ENCODE data around the gene ASPRV1.
A peak's percentile ranks its signal among the peaks of the same experiment; 100 is the strongest.
"Not testable (repeated sequence)": the region's sequence is repeated elsewhere in the genome, so short reads cannot be mapped to it uniquely, and the experiment has no call there.

ASPRV1 gene

GRCh38 chr2:69961496-69961895 lies at the start of gene ASPRV1:
Gene ASPRV1, minus strand, starts transcription at chr2:69961631. Its CDS starts 195 bp downstream, at chr2:69961436.
- DNase-seq (ENCODE audit: low spot score), result no peak

DNA sequence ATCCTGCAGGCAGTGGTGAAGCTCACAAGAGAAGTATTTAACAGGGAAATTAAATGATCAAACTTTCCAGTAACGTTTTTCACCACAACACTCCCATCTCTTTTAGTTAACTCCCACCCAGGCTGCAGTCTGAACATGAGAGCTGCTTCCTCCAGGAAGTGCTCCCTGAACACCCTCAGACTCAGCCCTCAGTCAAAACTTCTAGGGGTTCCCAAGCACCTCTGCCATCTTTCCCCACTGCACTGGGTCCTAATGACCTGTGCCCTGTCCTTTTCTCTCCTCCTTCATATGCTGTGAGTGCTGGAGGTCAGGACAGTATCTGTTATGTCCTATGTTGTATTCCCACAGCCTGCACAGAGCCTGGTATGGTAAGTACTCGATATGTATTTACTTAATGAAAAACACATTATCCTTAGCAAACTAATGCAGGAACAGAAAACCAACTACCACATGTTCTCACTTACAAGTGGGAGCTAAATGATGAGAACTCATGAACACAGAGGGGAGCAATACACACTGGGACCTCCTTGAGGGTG lies 49.2 kb upstream of the ASPRV1 start:
- no peak for DNase-seq (ENCODE audit: low spot score)

DNA sequence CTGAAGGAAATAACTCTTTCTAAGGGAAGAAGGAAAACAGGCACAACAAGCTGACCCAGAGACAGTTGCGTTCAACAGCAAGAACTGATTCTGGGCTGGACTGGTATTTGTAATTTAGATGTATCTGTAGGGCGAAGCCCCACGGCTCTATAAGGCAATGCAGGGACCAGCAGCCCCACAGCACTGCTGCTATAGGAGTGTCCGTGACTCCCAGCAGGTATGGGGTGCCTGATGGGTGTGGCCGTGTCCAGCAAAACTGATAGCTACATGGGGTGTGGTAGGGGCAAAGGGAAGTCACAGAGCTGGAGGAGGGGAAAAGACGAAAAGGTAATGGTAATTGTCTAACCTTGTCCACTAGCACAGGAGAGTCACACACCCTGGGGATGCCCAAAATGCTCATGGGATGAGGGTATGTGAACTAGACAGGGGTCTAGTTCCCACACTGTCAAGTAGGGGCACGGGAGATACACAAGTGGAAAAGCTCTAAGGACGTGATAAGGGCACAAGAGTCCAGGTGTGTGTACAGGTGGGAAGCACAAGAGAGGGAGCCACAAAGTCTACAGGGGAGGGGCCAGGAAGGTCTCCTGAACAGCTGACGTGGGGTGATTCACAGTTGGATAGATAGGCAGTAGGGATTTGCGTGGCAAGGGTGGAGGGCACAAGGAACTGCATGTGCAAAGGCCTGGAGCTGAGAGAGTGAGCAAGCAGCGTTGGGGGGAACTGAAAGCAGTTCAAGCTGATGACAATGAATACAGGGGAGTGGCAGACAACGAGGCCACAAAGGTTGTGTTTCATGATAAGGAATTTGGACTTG lies 48.5 kb upstream of the ASPRV1 start:
- no peak for DNase-seq (ENCODE audit: low spot score)

GRCh38 chr2:70008290-70008689 lies 46.9 kb upstream of the ASPRV1 start:
- no peak for DNase-seq (ENCODE audit: low spot score)

GRCh38 chr2:70007151-70007550 lies 45.7 kb upstream of the ASPRV1 start:
- no peak for DNase-seq (ENCODE audit: low spot score)

DNA sequence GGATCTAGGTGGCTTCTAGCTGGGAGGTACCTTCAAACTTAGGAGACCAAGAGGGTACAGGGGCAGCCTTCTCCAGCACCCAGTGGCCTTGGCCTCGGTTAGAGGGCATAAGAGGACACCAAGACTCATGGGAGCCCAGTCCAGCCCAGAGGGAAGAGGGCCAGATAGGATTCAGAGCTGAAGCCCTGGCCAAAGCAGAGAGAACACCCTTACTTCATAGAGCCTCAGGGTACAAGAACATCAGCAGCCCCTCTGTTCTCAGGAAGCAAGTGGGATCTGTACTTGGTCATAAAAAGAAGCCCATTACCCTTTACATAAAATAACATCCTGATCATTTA lies 45.0 kb upstream of the ASPRV1 start:
- DNase-seq (ENCODE audit: low spot score), result no peak

GRCh38 chr2:70005752-70006446 lies 44.5 kb upstream of the ASPRV1 start:
- no peak for DNase-seq (ENCODE audit: low spot score)

GRCh38 chr2:70005216-70005615 lies 43.8 kb upstream of the ASPRV1 start:
- DNase-seq (ENCODE audit: low spot score), result no peak

GRCh38 chr2:70003093-70003830 lies 41.8 kb upstream of the ASPRV1 start:
- DNase-seq (ENCODE audit: low spot score), result no peak

DNA sequence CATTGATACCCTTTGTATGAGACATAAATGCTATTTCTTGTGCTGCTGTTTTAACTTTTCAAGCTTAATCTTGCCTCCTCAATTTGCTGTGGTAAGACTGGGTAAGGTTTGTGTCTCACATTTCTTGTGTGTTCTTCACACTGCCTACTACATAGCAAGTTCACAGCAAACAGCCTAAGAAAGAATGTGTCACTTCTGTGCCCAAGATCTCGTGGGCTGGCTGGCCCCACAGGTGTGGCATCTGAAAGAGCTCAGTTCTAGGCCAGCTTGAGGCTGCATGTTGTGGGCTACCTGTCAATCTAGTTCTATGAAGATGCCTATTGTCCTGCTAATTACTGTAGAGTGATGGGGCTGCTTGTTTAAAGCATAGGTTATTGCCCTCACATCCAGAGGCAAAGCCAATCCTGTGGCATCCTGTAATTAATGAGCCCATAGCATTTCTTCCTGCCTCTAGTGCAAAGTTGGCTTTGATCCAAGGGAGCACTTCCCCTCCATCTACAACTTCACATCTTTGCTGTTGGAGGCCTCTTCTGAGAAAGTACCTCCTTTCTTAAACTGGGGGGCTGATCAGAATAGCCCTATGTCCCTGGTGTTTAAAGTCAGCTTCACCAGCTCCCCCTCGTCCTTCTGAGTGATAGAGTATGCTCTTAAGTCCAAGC lies 40.9 kb upstream of the ASPRV1 start:
- DNase-seq (ENCODE audit: low spot score), result no peak

- not testable (repeated sequence) for DNase-seq (ENCODE audit: low spot score)
Measured at GRCh38 chr2:70000529-70000928, 39.1 kb upstream of the ASPRV1 start.

DNA sequence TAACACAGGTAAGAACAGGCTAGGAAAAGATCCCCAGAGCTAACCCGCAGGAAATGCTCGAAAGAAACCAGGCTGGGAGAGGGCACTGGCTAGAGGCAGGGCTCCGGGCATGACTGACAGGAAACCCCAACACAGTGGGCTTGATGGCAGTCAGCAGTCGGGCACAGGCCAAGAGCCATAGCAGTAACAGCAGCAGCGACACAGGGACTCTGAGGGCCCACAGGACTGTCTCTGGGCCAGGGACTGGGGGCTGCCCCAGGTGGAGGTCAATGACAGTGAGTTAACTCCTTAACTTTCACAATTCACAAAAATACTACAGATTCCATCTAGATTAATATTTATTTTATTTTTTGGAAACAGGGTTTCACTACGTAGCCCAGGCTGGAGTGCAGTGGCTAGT lies 37.3 kb upstream of the ASPRV1 start:
- DNase-seq (ENCODE audit: low spot score), result no peak

DNA sequence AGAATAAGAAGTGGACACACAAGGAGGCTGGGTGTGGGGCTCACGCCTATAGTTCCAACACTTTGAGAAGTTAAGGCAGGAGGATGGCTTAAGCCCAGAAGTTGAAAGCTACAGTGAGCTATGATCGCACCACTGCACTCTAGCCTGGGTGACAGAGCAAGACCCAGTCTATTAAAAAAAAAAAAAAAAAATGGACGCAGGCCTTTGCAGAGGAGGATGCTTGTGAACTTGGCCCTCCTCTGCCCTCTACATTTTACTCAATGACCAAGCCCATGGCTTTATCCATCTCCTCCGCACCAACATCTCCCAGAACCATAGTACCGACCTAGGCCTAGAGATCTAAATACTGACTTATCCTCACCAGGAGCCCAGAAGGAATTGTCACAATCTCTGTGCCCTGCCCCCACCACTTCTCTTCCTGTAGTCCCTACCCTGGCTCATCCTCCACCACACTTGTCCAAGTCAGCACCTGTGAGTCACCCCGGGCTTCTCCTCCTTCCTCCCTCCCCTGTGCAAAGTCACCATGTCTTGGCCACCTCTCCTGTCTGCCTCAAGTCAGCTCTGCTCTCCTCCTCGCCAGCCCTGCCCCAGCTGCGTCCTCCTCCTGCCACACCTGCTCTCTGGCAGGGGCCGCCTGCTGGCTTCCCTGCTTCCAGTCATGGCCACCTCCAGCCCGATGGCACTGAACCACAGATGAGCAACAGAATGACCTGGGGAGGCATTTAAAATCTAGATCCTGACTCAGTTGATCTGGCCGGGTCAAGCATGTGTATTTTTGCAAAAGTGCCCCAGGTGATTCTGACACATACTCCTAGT lies 35.8 kb upstream of the ASPRV1 start:
- no peak for DNase-seq (ENCODE audit: low spot score)

DNA sequence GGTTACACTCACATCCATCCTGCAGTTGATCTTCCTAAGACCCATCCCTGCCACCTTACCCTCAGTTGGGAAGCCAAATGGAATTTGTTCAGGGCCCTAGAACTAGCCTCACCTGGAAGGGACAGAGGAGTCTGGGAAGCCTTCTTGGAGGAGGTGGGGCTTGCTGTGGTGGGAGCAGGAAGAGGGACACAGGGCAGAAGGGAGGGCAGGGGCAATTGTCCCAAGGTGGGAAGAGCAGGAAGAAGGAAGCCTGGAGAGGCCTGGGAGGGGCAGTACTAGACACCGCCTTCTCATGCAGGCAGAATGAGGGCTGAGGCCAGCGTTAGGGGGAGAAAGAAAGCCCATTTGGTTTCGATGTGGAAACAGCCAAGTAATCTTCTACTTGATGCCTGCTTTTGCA lies 34.1 kb upstream of the ASPRV1 start:
- no peak for DNase-seq (ENCODE audit: low spot score)

DNA sequence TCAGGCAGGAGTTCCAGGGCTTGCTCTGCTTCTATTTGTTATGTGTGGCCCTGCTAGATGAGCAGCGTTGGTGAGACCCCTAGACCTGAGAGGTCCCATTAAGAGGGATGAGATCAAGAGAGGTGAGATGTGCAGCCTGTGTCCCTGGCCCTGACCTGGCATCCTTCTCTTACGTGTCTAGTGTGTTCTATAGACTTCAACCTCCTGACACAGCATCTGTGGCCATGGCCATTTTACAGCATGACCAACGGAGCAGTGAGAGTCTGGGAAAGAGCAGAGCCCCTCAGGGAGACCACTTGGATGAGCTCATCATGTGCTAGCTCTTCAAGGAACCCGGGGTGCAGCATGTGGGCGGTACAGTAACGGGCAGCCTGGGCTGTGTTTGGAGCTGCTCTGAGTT lies 32.7 kb upstream of the ASPRV1 start:
- peak; percentile 6 for DNase-seq (ENCODE audit: low spot score)

DNA sequence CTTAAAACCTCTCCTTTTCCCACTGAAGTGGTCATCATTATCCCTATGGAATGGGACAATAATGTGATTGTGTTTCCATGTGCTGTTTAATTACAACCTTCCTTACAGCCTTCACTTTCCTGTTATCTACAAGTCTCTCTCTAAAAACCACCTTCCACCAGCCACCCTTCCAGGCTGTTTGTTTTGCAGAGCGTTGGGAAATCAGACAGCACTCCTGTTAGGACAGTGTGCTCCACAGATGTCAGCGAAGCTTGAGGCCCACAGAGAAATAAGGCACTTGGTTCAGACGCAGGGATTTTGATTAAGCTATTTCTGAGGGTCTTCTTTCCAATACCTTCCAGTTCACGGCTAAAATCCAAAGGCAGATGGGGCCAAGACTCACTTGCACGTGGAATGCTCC lies 32.3 kb upstream of the ASPRV1 start:
- no peak for DNase-seq (ENCODE audit: low spot score)

DNA sequence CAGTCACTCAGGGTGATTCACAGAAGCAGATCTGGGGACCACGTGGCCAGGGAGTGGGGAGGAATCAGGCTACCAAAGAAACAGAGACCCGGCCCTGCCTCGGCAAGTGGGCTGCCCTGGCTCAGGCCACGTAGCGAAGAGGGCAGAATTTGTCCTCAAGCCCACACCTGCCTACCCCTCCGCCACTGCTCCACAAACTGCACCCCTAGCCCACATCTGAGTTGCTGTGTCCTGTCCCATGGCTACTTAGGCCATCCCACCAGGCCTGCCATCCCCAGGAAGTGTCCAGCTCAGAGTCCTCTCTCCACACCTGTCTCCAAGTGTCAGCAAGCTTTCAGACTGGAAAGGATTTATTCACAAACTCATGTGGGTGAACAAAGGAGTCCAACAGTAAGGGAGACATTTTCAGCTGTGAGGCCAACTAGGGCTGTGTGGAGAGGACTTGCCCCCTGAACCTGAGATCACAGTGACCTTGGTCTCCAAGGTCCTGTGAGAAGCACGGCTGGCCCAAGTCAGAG lies 31.7 kb upstream of the ASPRV1 start:
- DNase-seq (ENCODE audit: low spot score), result no peak

DNA sequence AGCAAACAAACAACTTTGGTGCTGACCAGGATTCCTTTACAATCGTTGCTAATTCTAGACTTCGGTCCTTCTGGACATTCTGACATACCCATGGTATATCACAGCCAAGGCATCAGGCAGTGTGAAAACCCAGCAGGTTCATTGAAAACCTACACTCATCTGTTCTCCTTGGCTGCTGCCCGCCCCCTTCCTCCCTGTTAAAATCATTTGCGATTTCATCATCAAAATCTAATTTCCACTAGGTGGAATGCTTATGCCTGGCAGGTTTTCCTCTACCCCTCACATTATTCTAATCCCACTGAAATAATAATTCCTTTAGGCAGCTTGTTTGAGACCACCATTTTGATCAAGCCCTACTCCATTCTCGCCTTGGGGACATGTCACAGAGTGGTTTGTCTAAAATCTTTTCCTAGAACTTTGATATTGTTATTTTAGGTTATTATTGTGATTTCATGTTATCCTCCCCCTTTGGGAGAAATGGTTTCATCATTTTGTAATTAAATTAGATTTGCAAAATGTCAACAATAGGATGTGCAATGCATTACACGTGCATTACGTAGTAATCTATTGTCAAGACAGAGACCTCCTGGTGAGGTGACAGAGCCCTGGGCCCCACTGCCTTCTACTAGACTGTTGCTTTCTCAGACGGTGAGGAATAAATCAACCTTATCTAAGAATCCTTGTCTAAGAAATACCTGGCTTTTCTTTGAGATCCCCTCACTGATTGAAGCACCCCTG lies 31.0 kb upstream of the ASPRV1 start:
- DNase-seq (ENCODE audit: low spot score), result no peak

GRCh38 chr2:69989441-69990105 lies 28.1 kb upstream of the ASPRV1 start:
- no peak for DNase-seq (ENCODE audit: low spot score)

DNA sequence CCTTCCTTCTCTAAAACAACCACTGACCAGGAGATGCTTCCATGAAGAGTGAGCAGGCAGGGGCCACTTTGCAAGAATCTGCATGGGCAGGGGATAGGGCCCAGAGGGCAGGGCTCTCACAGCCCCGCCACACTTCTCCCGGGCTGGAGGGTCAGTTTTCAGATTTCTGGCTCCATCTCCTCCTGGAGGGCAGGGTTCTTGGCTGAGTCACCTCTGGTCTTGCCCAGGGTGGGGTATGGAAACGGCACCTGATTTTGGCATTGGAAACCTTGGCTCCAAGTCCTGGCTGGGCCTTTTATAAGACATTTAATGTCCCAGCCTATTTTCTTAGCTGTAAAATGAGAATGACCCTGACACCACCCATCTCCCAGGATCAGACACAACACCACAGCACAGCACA lies 27.6 kb upstream of the ASPRV1 start:
- no peak for DNase-seq (ENCODE audit: low spot score)
